Astrocyte (in vitro differentiated cells and primary cell): ENCODE data around the gene PFDN2. TPM values are rescaled to one million over a fixed set of nuclear protein-coding genes. Genes with fewer than 3 reads are reported as not detected.
A peak's percentile ranks its signal among the peaks of the same experiment; 100 is the strongest.

Experiments
- DNase-seq: peaks from one replicate; pipeline ENCODE4 v3.0.0-alpha.2; 2010; ENCODE audit warnings: low read depth
- FAIRE-seq: peaks from 2 replicates; lab custom pipeline; 2011; peaks lifted over from hg19 to GRCh38; lab: Jason Lieb, UNC
- H2AFZ ChIP-seq: 2 replicates; pipeline ENCODE4 v1.6.0; 2012; ENCODE audit warnings: low read depth, low read length, inconsistent platforms
- H3K27ac ChIP-seq: 2 replicates; pipeline ENCODE4 v1.5.1; 2011; ENCODE audit warnings: low read depth, low read length, inconsistent platforms
- H3K27me3 ChIP-seq: 2 replicates; pipeline ENCODE4 v1.6.0; 2011; ENCODE audit warnings: low read length, inconsistent platforms; ENCODE audit not compliant: insufficient read depth
- H3K36me3 ChIP-seq: 2 replicates; pipeline ENCODE4 v1.5.1; 2011; ENCODE audit warnings: low read length, inconsistent platforms; ENCODE audit not compliant: insufficient read depth
- H3K4me1 ChIP-seq: 2 replicates; pipeline ENCODE4 v1.5.1; 2011; ENCODE audit warnings: low read length, inconsistent platforms; ENCODE audit not compliant: insufficient read depth
- H3K4me2 ChIP-seq: 2 replicates; pipeline ENCODE4 v1.6.0; 2012; ENCODE audit warnings: low read length, inconsistent platforms
- H3K4me3 ChIP-seq: 2 replicates; pipeline ENCODE4 v1.5.1; 2011; ENCODE audit warnings: low read depth, mild to moderate bottlenecking, low read length, inconsistent platforms; ENCODE audit not compliant: insufficient read depth
- H3K79me2 ChIP-seq: 2 replicates; pipeline ENCODE4 v1.6.0; 2012; ENCODE audit warnings: mild to moderate bottlenecking, low read length, inconsistent platforms; ENCODE audit not compliant: insufficient read depth
- H3K9ac ChIP-seq: 2 replicates; pipeline ENCODE4 v1.6.0; 2012; ENCODE audit warnings: mild to moderate bottlenecking, low read length, inconsistent platforms
- H3K9me3 ChIP-seq: 2 replicates; pipeline ENCODE4 v1.5.1; 2012; ENCODE audit warnings: low read depth, mild to moderate bottlenecking, low read length, inconsistent platforms; ENCODE audit not compliant: insufficient read depth
- H4K20me1 ChIP-seq: 2 replicates; pipeline ENCODE4 v1.6.0; 2012; ENCODE audit warnings: low read length, inconsistent platforms; ENCODE audit not compliant: insufficient read depth
- H3K27ac Mint-ChIP-seq: one replicate; pipeline ENCODE4 v1.8.0; 2021; ENCODE audit warnings: mild to moderate bottlenecking, mixed read lengths; ENCODE audit not compliant: unreplicated experiment
- H3K27me3 Mint-ChIP-seq: one replicate; pipeline ENCODE4 v1.8.0; 2021; ENCODE audit warnings: low read depth, mixed read lengths; ENCODE audit not compliant: unreplicated experiment
- H3K36me3 Mint-ChIP-seq: one replicate; pipeline ENCODE4 v1.8.0; 2021; ENCODE audit warnings: low read depth, mixed read lengths; ENCODE audit not compliant: unreplicated experiment
- H3K4me1 Mint-ChIP-seq: one replicate; pipeline ENCODE4 v1.8.0; 2021; ENCODE audit warnings: low read depth, mixed read lengths; ENCODE audit not compliant: unreplicated experiment
- H3K4me3 Mint-ChIP-seq: one replicate; pipeline ENCODE4 v1.8.0; 2021; ENCODE audit warnings: mild to moderate bottlenecking, moderate library complexity, mixed read lengths; ENCODE audit not compliant: unreplicated experiment
- H3K9me3 Mint-ChIP-seq: one replicate; pipeline ENCODE4 v1.8.0; 2021; ENCODE audit warnings: mild to moderate bottlenecking, mixed read lengths; ENCODE audit not compliant: unreplicated experiment
- EZH2 ChIP-seq: IDR thresholded peaks from 2 replicates; pipeline ENCODE4 v1.6.1; 2012; ENCODE audit warnings: mild to moderate bottlenecking, low read length, inconsistent platforms; ENCODE audit not compliant: insufficient read depth
- total RNA-seq: library from RNA; stranded (reverse); gene quantifications from 2 replicates; pipeline ENCODE4 v1.2.1, GENCODE V29; 2021
- TF ChIP-seq, protein P1 (sequence below): IDR thresholded peaks from 2 replicates; pipeline ENCODE4 v1.5.1; 2011; ENCODE audit warnings: low read depth, mild to moderate bottlenecking, inconsistent platforms, low read length, moderate library complexity; ENCODE audit not compliant: insufficient read depth

PFDN2 gene
- total RNA-seq, 1 donor from 2014 or later, result 111 TPM

- peak overlapping the region; percentile 94 for H3K27ac Mint-ChIP-seq
- Histone ChIP-seq H3K27ac (no peak overlapping the region), H3K4me3 (no peak overlapping the region), H3K9ac (no peak overlapping the region), H4K20me1 (no peaks in the 10 kb centered on the region), H3K4me1 (peaks cover 34% of the 10 kb centered on the region), H3K36me3 (no peaks in the 10 kb centered on the region), H3K4me2 (peak overlapping the region; percentile 4), H3K79me2 (no peaks in the 10 kb centered on the region), H2AFZ (no peak overlapping the region), H3K9me3 (no peaks in the 10 kb centered on the region), H3K27me3 (no peaks in the 10 kb centered on the region)
- H3K9me3 Mint-ChIP-seq, result peaks cover 7% of the 10 kb centered on the region
- no peaks in the 10 kb centered on the region for H3K36me3 Mint-ChIP-seq
- DNase-seq, result peak; percentile 65
- FAIRE-seq, result no peak
- H3K4me1 Mint-ChIP-seq, result peaks cover 48% of the 10 kb centered on the region
- no peak for TF ChIP-seq EZH2
- TF ChIP-seq, protein P1, sequence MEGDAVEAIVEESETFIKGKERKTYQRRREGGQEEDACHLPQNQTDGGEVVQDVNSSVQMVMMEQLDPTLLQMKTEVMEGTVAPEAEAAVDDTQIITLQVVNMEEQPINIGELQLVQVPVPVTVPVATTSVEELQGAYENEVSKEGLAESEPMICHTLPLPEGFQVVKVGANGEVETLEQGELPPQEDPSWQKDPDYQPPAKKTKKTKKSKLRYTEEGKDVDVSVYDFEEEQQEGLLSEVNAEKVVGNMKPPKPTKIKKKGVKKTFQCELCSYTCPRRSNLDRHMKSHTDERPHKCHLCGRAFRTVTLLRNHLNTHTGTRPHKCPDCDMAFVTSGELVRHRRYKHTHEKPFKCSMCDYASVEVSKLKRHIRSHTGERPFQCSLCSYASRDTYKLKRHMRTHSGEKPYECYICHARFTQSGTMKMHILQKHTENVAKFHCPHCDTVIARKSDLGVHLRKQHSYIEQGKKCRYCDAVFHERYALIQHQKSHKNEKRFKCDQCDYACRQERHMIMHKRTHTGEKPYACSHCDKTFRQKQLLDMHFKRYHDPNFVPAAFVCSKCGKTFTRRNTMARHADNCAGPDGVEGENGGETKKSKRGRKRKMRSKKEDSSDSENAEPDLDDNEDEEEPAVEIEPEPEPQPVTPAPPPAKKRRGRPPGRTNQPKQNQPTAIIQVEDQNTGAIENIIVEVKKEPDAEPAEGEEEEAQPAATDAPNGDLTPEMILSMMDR, result no peak
- H3K27me3 Mint-ChIP-seq, result no peaks in the 10 kb centered on the region
- peak overlapping the region; percentile 55 for H3K4me3 Mint-ChIP-seq
Measured at GRCh38 chr1:161080441-161081405, 37.1 kb downstream of the PFDN2 start.

GRCh38 chr1:161079436-161080110 is 38.3 kb downstream of the PFDN2 start:
- Mint-ChIP-seq H3K36me3 (no peaks in the 10 kb centered on the region), H3K4me1 (peaks cover 42% of the 10 kb centered on the region), H3K27me3 (no peaks in the 10 kb centered on the region), H3K9me3 (peaks cover 7% of the 10 kb centered on the region), H3K4me3 (peak overlapping the region; percentile 55), H3K27ac (peak overlapping the region; percentile 94)
- no peak for FAIRE-seq
- no peak overlapping the region for H3K4me3 ChIP-seq
- no peaks in the 10 kb centered on the region for H3K36me3 ChIP-seq
- H3K4me2 ChIP-seq, result no peak overlapping the region
- TF ChIP-seq EZH2, result no peak
- TF ChIP-seq, protein P1, result no peak
- peaks cover 24% of the 10 kb centered on the region for H3K4me1 ChIP-seq
- no peaks in the 10 kb centered on the region for H3K79me2 ChIP-seq
- no peak overlapping the region for H2AFZ ChIP-seq
- DNase-seq, result no peak
- H4K20me1 ChIP-seq, result no peaks in the 10 kb centered on the region
- no peaks in the 10 kb centered on the region for H3K27me3 ChIP-seq
- H3K9ac ChIP-seq, result no peak overlapping the region
- no peak overlapping the region for H3K27ac ChIP-seq
- H3K9me3 ChIP-seq, result no peaks in the 10 kb centered on the region
